Psoas muscle (tissue), 8 donors: ENCODE measurements around the gene PCK1. TPM values are rescaled to one million over a fixed set of nuclear protein-coding genes. Genes with fewer than 3 reads are reported as not detected.

ENCODE experiments used
- ATAC-seq, 4 donors: fragments of 200-7000 bp; cut with Tn5 transposase; one replicate each; pipeline ENCODE4 v1.9.1; 2020; ENCODE audit warnings: moderate library complexity in 3 of 4, mild to moderate bottlenecking in 2 of 4
- DNase-seq, 2 donors: peaks; one replicate each; pipeline ENCODE4 v3.0.0-alpha.2; 2020
- H3K27ac ChIP-seq: fragments of 200-600 bp; one replicate; pipeline ENCODE4 v1.8.0; 2022
- H3K27me3 ChIP-seq, 3 donors: fragments of 200-600 bp in 1 of 3; one replicate each; pipeline versions ENCODE4 v1.6.1 to v1.8.0; 2013 to 2022; ENCODE audit warnings: low read length in 2 of 3, mild to moderate bottlenecking in 2 of 3, moderate library complexity in 1 of 3; ENCODE audit not compliant: insufficient read depth in 3 of 3
- H3K36me3 ChIP-seq, 2 donors: fragments of 200-600 bp in 1 of 2; one replicate each; pipeline versions ENCODE4 v1.6.1 to v1.8.0; 2013 to 2022; ENCODE audit warnings: low read depth in 1 of 2, mild to moderate bottlenecking in 1 of 2, moderate library complexity in 1 of 2; ENCODE audit not compliant: insufficient read depth in 1 of 2
- H3K4me1 ChIP-seq: fragments of 200-600 bp; one replicate; pipeline ENCODE4 v1.8.0; 2022
- H3K4me3 ChIP-seq: fragments of 200-600 bp; one replicate; pipeline ENCODE4 v1.8.0; 2022; ENCODE audit warnings: mild to moderate bottlenecking
- H3K9me3 ChIP-seq: fragments of 200-600 bp; one replicate; pipeline ENCODE4 v1.8.0; 2022
- CTCF ChIP-seq: fragments of 200-600 bp; IDR thresholded peaks from one replicate; pipeline ENCODE4 v1.8.0; 2022; ENCODE audit warnings: antibody characterized with exemption
- WGBS, 3 donors: extraction: QIAGEN DNeasy Blood & Tissue Kit; methylation state at CpG; one replicate each; pipeline versions ENCODE4 v1.1.6 to v1.1.7; 2013; 5-methylcytosine and 5-hydroxymethylcytosine counted together
- intact Hi-C, 2 donors: fragments of 100-400 bp; cut with DNase I; formaldehyde crosslinking; loops; one replicate each; pipeline versions ENCODE4 v1.11.0 to v1.14.2; 2022
- polyA plus RNA-seq, 3 donors: library from polyadenylated mRNA; stranded (reverse); fragments of 200-250 nt; gene quantifications; one replicate each; pipeline ENCODE4 v1.2.3, GENCODE V29; 2013
- total RNA-seq, 4 donors: library from RNA; stranded (reverse); fragmentation: NEBNext Ultra II Directional in 2 of 4; extraction: Animal tissue kit (Norgen Biotek cat#: 25700) in 2 of 4; gene quantifications; one replicate each; pipeline versions ENCODE4 v1.2.1 to v1.2.4, GENCODE V29; 2021 to 2023
- donor health status: healthy with polysubstance abuse.
- donor health status: DM: no; HTN: no; CAD: no; lungs with moderate emphysema.
- donor health status: Bipolar disorder and iron deficiency.
- donor health status: healthy.
- donor health status: DM: yes; HTN: yes; CAD: no.
- donor health status: DM: no; HTN: no; CAD: no.
- donor health status: DM: no; HTN: no; CAD: no.
- donor health status: DM: yes; HTN: yes; CAD: no.

Gene PCK1
- total and polyA plus RNA-seq, 7 donors = 0.24 to 0.81 (median 0.41) TPM

GRCh38 chr20:57553376-57554018 lies 7.4 kb upstream of the PCK1 start:
- WGBS, 3 donors = 40 to 63% (median 49%) methylated on average over 11 of the region's 11 CpGs

DNA sequence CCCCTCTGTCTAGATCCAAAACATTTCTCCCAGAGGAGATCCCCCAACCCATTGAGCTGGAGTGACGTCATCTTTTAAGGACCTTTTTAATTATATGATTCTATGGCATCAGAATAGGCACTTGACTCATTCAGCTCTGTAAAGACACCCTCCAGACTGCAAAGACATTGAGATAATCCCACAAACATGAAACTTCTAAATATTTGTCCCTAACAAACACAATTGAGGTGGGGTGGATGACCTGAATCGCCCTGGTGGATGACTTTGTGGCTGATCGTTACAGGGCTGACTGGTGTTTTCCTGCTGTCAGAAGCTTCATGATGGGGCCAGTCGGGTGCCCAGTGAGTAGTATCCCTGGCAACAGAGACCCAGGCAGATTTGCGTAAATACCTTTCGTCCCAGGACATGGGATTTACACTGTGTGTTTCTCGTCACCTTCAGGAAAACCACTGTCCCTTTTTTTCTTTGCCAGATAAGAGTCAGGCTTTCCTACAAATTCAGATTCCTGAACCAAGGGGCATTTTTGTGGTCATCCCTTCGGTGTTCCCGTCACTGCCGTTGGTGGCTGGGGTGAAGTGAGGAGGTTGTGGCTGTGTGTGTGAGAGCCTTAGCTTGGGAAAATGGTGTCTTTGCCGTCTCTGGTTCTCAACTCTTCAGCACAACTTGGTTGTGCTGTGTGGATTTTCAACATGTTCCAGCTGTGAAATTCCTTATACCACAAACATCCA lies 5.3 kb upstream of the PCK1 start:
- intact Hi-C loops = no loop called here
- Histone ChIP-seq H3K27ac (no peak overlapping the region), H3K36me3 (no peaks in the 10 kb centered on the region), H3K4me1 (no peaks in the 10 kb centered on the region), H3K9me3 (no peaks in the 10 kb centered on the region), H3K4me3 (no peak overlapping the region), H3K27me3 (peaks cover 0 to 43% (median 9%) of the 10 kb centered on the region in 3 donors)
- DNase-seq (no peak), ATAC-seq (no peak)
- 79 to 85% (median 81%) methylated on average over 11 of the region's 11 CpGs for WGBS, 3 donors
- no peak for TF ChIP-seq CTCF

More at GRCh38 chr20:57553376-57554018, 7.4 kb upstream of the PCK1 start:
- intact Hi-C loops = no loop called here
- DNase-seq = no peak
- Histone ChIP-seq H3K9me3 (no peaks in the 10 kb centered on the region), H3K4me3 (no peak overlapping the region), H3K4me1 (no peaks in the 10 kb centered on the region), H3K27ac (no peak overlapping the region), H3K36me3 (no peaks in the 10 kb centered on the region), H3K27me3 (peaks cover 0 to 40% (median 2%) of the 10 kb centered on the region in 3 donors)
- no peak for TF ChIP-seq CTCF
- no peak for ATAC-seq

GRCh38 chr20:57556980-57557274 lies 4.0 kb upstream of the PCK1 start:
- no peak for DNase-seq
- no peak for TF ChIP-seq CTCF
- Histone ChIP-seq H3K36me3 (no peaks in the 10 kb centered on the region), H3K4me1 (no peaks in the 10 kb centered on the region), H3K9me3 (no peaks in the 10 kb centered on the region), H3K27ac (no peak overlapping the region), H3K27me3 (peaks cover 0 to 37% (median 9%) of the 10 kb centered on the region in 3 donors), H3K4me3 (no peak overlapping the region)
- 80 to 83% (median 82%) methylated on average over 3 of the region's 3 CpGs for WGBS, 3 donors
- no peak for ATAC-seq
- intact Hi-C loops = no loop called here

DNA sequence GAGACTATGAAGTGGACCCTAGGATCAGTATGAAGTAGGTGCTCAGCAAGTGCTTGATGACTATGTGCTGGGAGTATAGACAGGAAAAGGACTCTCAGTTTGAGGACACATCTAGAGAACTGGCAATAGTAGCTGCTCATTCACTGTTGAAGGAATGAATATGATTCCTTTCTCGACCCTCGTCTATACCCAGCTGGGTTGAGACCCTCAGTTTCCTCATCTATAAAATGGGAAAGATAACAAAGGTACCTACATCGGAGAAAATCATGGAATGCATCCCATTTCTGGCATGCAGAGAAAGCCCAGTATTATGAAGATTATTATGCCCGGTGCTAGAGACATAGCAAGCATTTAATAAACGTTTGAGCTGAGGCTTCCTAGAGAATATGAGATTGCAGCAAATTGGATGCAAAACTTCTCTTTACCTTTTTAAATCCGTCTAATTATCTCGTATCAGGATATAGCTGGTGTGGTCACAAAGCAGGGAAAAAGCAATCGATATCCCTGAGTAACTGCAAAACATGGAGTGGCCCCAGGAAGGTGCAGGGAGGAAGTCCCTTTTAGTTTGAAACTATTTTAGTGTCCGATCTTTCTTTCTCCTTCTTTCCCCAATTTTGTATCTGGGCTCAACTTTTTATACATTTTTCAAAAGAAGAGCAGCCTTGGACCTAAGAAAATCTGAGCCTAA lies 2.8 kb upstream of the PCK1 start:
- H3K4me3 ChIP-seq = no peak overlapping the region
- intact Hi-C loops = no loop called here
- peaks cover 0 to 42% (median 9%) of the 10 kb centered on the region in 3 donors for H3K27me3 ChIP-seq
- WGBS, 3 donors = 66 to 74% (median 68%) methylated on average over 9 of the region's 9 CpGs
- DNase-seq (no peak), ATAC-seq (no peak)
- no peaks in the 10 kb centered on the region for H3K36me3 ChIP-seq
- no peaks in the 10 kb centered on the region for H3K9me3 ChIP-seq
- no peak overlapping the region for H3K27ac ChIP-seq
- TF ChIP-seq CTCF = no peak
- H3K4me1 ChIP-seq = no peaks in the 10 kb centered on the region
